Colonic mucosa (tissue), 4 donors: ENCODE data around the gene SEC14L5. TPM values are rescaled to one million over a fixed set of nuclear protein-coding genes. Genes with fewer than 3 reads are reported as not detected.

ENCODE experiments used
- DNase-seq: peaks from one replicate; pipeline ENCODE4 v3.0.0-alpha.2; 2020
- H3K27ac ChIP-seq: fragments of 200-600 bp; one replicate; pipeline ENCODE4 v1.8.0; 2021
- H3K27me3 ChIP-seq: fragments of 200-600 bp; one replicate; pipeline ENCODE4 v1.8.0; 2021
- H3K36me3 ChIP-seq: fragments of 200-600 bp; one replicate; pipeline ENCODE4 v1.8.0; 2021
- H3K4me1 ChIP-seq: fragments of 200-600 bp; one replicate; pipeline ENCODE4 v1.8.0; 2021; ENCODE audit warnings: mild to moderate bottlenecking
- H3K4me3 ChIP-seq: fragments of 200-600 bp; one replicate; pipeline ENCODE4 v1.8.0; 2021
- H3K9ac ChIP-seq, 2 donors: one replicate each; pipeline ENCODE4 v1.7.0; 2013; ENCODE audit warnings: control low read depth in 2 of 2, low read depth in 2 of 2, low read length in 2 of 2
- H3K9me3 ChIP-seq: fragments of 200-600 bp; one replicate; pipeline ENCODE4 v1.8.0; 2021
- CTCF ChIP-seq: fragments of 200-600 bp; IDR thresholded peaks from one replicate; pipeline ENCODE4 v1.8.0; 2022; ENCODE audit warnings: antibody characterized with exemption, mild to moderate bottlenecking
- intact Hi-C: fragments of 100-400 bp; cut with DNase I; formaldehyde crosslinking; loops from one replicate; pipeline ENCODE4 v1.14.1; 2022
- total RNA-seq, 2 donors: library from RNA; stranded (reverse); fragmentation: NEBNext Ultra II Directional in 1 of 2; extraction: Animal tissue kit (Norgen Biotek cat#: 25700) in 1 of 2; gene quantifications; one replicate each; pipeline ENCODE4 v1.2.1, GENCODE V29; 2021
- donor health status: healthy.
- donor health status: DM: no; HTN: no; CAD: no.
- donor health status: DM: no; HTN: no; CAD: no.

The SEC14L5 gene
- total RNA-seq, 2 donors from 2014 or later = 0.59 to 1.8 TPM

GRCh38 chr16:4936181-4936990 lies 21.7 kb upstream of the SEC14L5 start:
- H3K9ac ChIP-seq = peak overlapping the region; percentile 72 to 79
- intact Hi-C loops = no loop called here
- H3K4me3 ChIP-seq = peak overlapping the region; percentile 62
- H3K27me3 ChIP-seq = no peaks in the 10 kb centered on the region
- H3K36me3 ChIP-seq = no peaks in the 10 kb centered on the region
- H3K4me1 ChIP-seq = no peaks in the 10 kb centered on the region
- no peaks in the 10 kb centered on the region for H3K9me3 ChIP-seq
- H3K27ac ChIP-seq = peak overlapping the region; percentile 59
- peak; percentile 53 for DNase-seq
- TF ChIP-seq CTCF = no peak

- peak within 1 kb of the TSS; percentile 81 for H3K27ac ChIP-seq
- H3K4me1 ChIP-seq = no peaks in the 10 kb centered on the region
- intact Hi-C loops = no loop called here
- H3K9me3 ChIP-seq = no peaks in the 10 kb centered on the region
- peak within 1 kb of the TSS; percentile 72 to 86 for H3K9ac ChIP-seq
- H3K27me3 ChIP-seq = no peaks in the 10 kb centered on the region
- H3K4me3 ChIP-seq = peak within 1 kb of the TSS; percentile 62
- TF ChIP-seq CTCF = no peak
- peak; percentile 96 for DNase-seq
- H3K36me3 ChIP-seq = no peaks in the 10 kb centered on the region
Observed at GRCh38 chr16:4936991-4937781, 20.9 kb upstream of the SEC14L5 start, which contains the start of gene PPL. PPL (minus strand) TSS chr16:4937148; CDS start chr16:4937045, 103 bp downstream.

GRCh38 chr16:4937782-4938682 lies 20.1 kb upstream of the SEC14L5 start:
- intact Hi-C loops = no loop called here
- Histone ChIP-seq H3K9me3 (no peaks in the 10 kb centered on the region), H3K27ac (peak overlapping the region; percentile 81), H3K9ac (peak overlapping the region; percentile 72 to 86), H3K4me1 (no peaks in the 10 kb centered on the region), H3K27me3 (no peaks in the 10 kb centered on the region), H3K36me3 (no peaks in the 10 kb centered on the region), H3K4me3 (no peak overlapping the region)
- no peak for TF ChIP-seq CTCF
- DNase-seq = peak; percentile 60

GRCh38 chr16:4938683-4939030 lies 19.5 kb upstream of the SEC14L5 start:
- Histone ChIP-seq H3K9ac (no peak overlapping the region), H3K36me3 (no peaks in the 10 kb centered on the region), H3K4me3 (no peak overlapping the region), H3K9me3 (no peaks in the 10 kb centered on the region), H3K27ac (no peak overlapping the region), H3K27me3 (no peaks in the 10 kb centered on the region), H3K4me1 (no peaks in the 10 kb centered on the region)
- TF ChIP-seq CTCF = no peak
- intact Hi-C loops = no loop called here
- DNase-seq = no peak

- H3K27ac ChIP-seq = no peak overlapping the region
- H3K27me3 ChIP-seq = no peaks in the 10 kb centered on the region
- intact Hi-C loops = no loop called here
- peaks cover 10% of the 10 kb centered on the region for H3K4me1 ChIP-seq
- H3K9me3 ChIP-seq = no peaks in the 10 kb centered on the region
- no peak overlapping the region for H3K4me3 ChIP-seq
- DNase-seq = no peak
- H3K9ac ChIP-seq = no peak overlapping the region
- H3K36me3 ChIP-seq = no peaks in the 10 kb centered on the region
- no peak for TF ChIP-seq CTCF
Observed at GRCh38 chr16:4940719-4941118, 17.4 kb upstream of the SEC14L5 start.
